Liver (tissue), 9 donors: ENCODE data around the gene CNIH3. TPM values are rescaled to one million over a fixed set of nuclear protein-coding genes. Genes with fewer than 3 reads are reported as not detected.

Experiments used
- DNase-seq: peaks from one replicate; pipeline ENCODE4 v3.0.0-alpha.2; 2017; ENCODE audit warnings: low spot score
- H3K27ac ChIP-seq, 2 donors: one replicate each; pipeline ENCODE4 v1.7.0; 2013; ENCODE audit warnings: inconsistent platforms in 2 of 2, low read length in 2 of 2, control low read depth in 1 of 2, low read depth in 1 of 2, mild to moderate bottlenecking in 1 of 2
- H3K27me3 ChIP-seq, 4 donors: one replicate each; pipeline versions ENCODE4 v1.6.1 to v1.7.0; 2013; ENCODE audit warnings: low read length in 3 of 4, inconsistent platforms in 1 of 4, mild to moderate bottlenecking in 1 of 4, moderate library complexity in 1 of 4; ENCODE audit not compliant: control insufficient read depth in 4 of 4, insufficient read depth in 4 of 4
- H3K36me3 ChIP-seq, 4 donors: one replicate each; pipeline versions ENCODE4 v1.6.1 to v1.7.0; 2013; ENCODE audit warnings: low read length in 3 of 4, mild to moderate bottlenecking in 3 of 4, low read depth in 1 of 4, moderate library complexity in 1 of 4; ENCODE audit not compliant: control insufficient read depth in 4 of 4, insufficient read depth in 3 of 4
- H3K4me1 ChIP-seq, 4 donors: one replicate each; pipeline versions ENCODE4 v1.6.1 to v1.7.0; 2013; ENCODE audit warnings: low read length in 3 of 4, mild to moderate bottlenecking in 3 of 4, moderate library complexity in 1 of 4; ENCODE audit not compliant: control insufficient read depth in 4 of 4, insufficient read depth in 4 of 4
- H3K4me3 ChIP-seq, 3 donors: one replicate each; pipeline versions ENCODE4 v1.6.1 to v1.7.0; 2013; ENCODE audit warnings: low read length in 3 of 3, control low read depth in 1 of 3, low read depth in 1 of 3, mild to moderate bottlenecking in 1 of 3
- H3K9ac ChIP-seq, 2 donors: one replicate each; pipeline ENCODE4 v1.7.0; 2013; ENCODE audit warnings: low read length in 2 of 2, mild to moderate bottlenecking in 2 of 2, moderate library complexity in 2 of 2, control low read depth in 1 of 2, low read depth in 1 of 2
- H3K9me3 ChIP-seq, 4 donors: one replicate each; pipeline versions ENCODE4 v1.6.1 to v1.7.0; 2013; ENCODE audit warnings: low read length in 3 of 4; ENCODE audit not compliant: control insufficient read depth in 4 of 4
- CTCF ChIP-seq: fragments of 150-350 bp; IDR thresholded peaks from 2 replicates; pipeline ENCODE4 v1.5.1; 2017; ENCODE audit warnings: improper control_type of control experiment, low read depth, low read length; ENCODE audit not compliant: missing input control
- EGR1 ChIP-seq, 2 donors: IDR thresholded peaks; 2 replicates each; pipeline ENCODE4 v1.6.1; 2016 to 2018; ENCODE audit warnings: antibody characterized with exemption in 2 of 2, low read depth in 2 of 2
- FOXA1 ChIP-seq: IDR thresholded peaks from 2 replicates; pipeline ENCODE4 v1.6.1; 2016; ENCODE audit warnings: antibody characterized with exemption
- GABPA ChIP-seq, 2 donors: IDR thresholded peaks in 1 of 2; conservative IDR thresholded peaks in 1 of 2; 2 replicates each; pipeline ENCODE4 v1.6.1; 2016; ENCODE audit warnings: antibody characterized with exemption in 2 of 2, mild to moderate bottlenecking in 1 of 2, moderate library complexity in 1 of 2
- HNF4A ChIP-seq, 2 donors: conservative IDR thresholded peaks; 2 replicates each; pipeline ENCODE4 v1.6.1; 2016; ENCODE audit warnings: antibody characterized with exemption in 2 of 2, mild to moderate bottlenecking in 2 of 2
- HNF4G ChIP-seq: IDR thresholded peaks from 2 replicates; pipeline ENCODE4 v1.6.1; 2016; ENCODE audit warnings: antibody characterized with exemption
- JUND ChIP-seq, 2 donors: IDR thresholded peaks; 2 replicates each; pipeline ENCODE4 v1.6.1; 2016; ENCODE audit warnings: antibody characterized with exemption in 2 of 2
- REST ChIP-seq: IDR thresholded peaks from 2 replicates; pipeline ENCODE4 v1.6.1; 2016; ENCODE audit warnings: antibody characterized with exemption, mild to moderate bottlenecking
- RXRA ChIP-seq, 2 donors: IDR thresholded peaks; 2 replicates each; pipeline ENCODE4 v1.6.1; 2017 to 2018; ENCODE audit warnings: antibody characterized with exemption in 2 of 2, mild to moderate bottlenecking in 1 of 2
- SP1 ChIP-seq: IDR thresholded peaks from 2 replicates; pipeline ENCODE4 v1.6.1; 2018; ENCODE audit warnings: antibody characterized with exemption, mild to moderate bottlenecking
- TAF1 ChIP-seq: conservative IDR thresholded peaks from 2 replicates; pipeline ENCODE4 v1.6.1; 2016; ENCODE audit warnings: antibody characterized with exemption, mild to moderate bottlenecking
- YY1 ChIP-seq: IDR thresholded peaks from 2 replicates; pipeline ENCODE4 v1.6.1; 2016; ENCODE audit warnings: antibody characterized with exemption, mild to moderate bottlenecking
- WGBS: extraction: QIAGEN DNeasy Blood & Tissue Kit; methylation state at CpG from one replicate; pipeline ENCODE4 v1.1.7; 2013; 5-methylcytosine and 5-hydroxymethylcytosine counted together
- polyA plus RNA-seq, 2 donors: library from polyadenylated mRNA; stranded (reverse) in 1 of 2; unstranded in 1 of 2; fragments of 200-250 nt in 1 of 2; fragments of >200 nt in 1 of 2; fragmentation: Nextera tagmentation in 1 of 2; extraction: Ambion mirVana in 1 of 2; gene quantifications; one replicate each; pipeline versions ENCODE4 v1.2.1 to v1.2.3, GENCODE V29; 2013 to 2015
- total RNA-seq, 2 donors: library from RNA; depleted of rRNA; stranded (reverse); fragments of >200 nt; gene quantifications; one replicate each; pipeline ENCODE4 v1.2.3, GENCODE V29; 2014
- donor health status: healthy.
- donor health status: healthy.
- donor health status: healthy.
- donor health status: healthy.
- donor health status: healthy.

Gene CNIH3
- total and polyA plus RNA-seq, 4 donors: 0.39 to 1.0 (median 0.93) TPM

GRCh38 chr1:224704107-224704735 is 88.1 kb downstream of the CNIH3 start:
- no peaks in the 10 kb centered on the region for H3K9me3 ChIP-seq
- DNase-seq: no peak

GRCh38 chr1:224705578-224705977 is 89.5 kb downstream of the CNIH3 start:
- peaks cover 0 to 9% (median 4%) of the 10 kb centered on the region in 4 donors for H3K4me1 ChIP-seq
- 71% methylated on average over 3 of the region's 3 CpGs for WGBS
- no peak for DNase-seq
- no peaks in the 10 kb centered on the region for H3K36me3 ChIP-seq
- H3K4me3 ChIP-seq: no peak overlapping the region
- H3K9me3 ChIP-seq: no peaks in the 10 kb centered on the region
- TF ChIP-seq RXRA (IDR thresholded peaks at IDR 0.05) (no peak), CTCF (no peak), HNF4G (no peak), HNF4A (conservative IDR thresholded peaks at IDR 0.05) (no peak), TAF1 (no peak), SP1 (no peak), FOXA1 (no peak), GABPA (IDR thresholded peaks at IDR 0.05 in 1 of 2, conservative IDR thresholded peaks at IDR 0.05 in 1 of 2) (no peak)
- no peak overlapping the region for H3K27ac ChIP-seq
- no peaks in the 10 kb centered on the region for H3K27me3 ChIP-seq
- no peak overlapping the region for H3K9ac ChIP-seq

More at GRCh38 chr1:224704107-224704735, 88.1 kb downstream of the CNIH3 start:
- TF ChIP-seq JUND (IDR thresholded peaks at IDR 0.05) (no peak), FOXA1 (no peak), SP1 (no peak), REST (no peak), EGR1 (IDR thresholded peaks at IDR 0.05; ENCODE audit: low read depth in 2 of 2) (no peak), YY1 (no peak)
- 89% methylated on average over 8 of the region's 8 CpGs for WGBS
- no peak overlapping the region for H3K9ac ChIP-seq
- H3K27me3 ChIP-seq: no peaks in the 10 kb centered on the region
- no peak overlapping the region for H3K4me3 ChIP-seq
- no peaks in the 10 kb centered on the region for H3K36me3 ChIP-seq
- no peak overlapping the region for H3K27ac ChIP-seq
- H3K4me1 ChIP-seq: peaks cover 0 to 9% (median 4%) of the 10 kb centered on the region in 4 donors
